Dermis blood vessel endothelial cell (primary cell): ENCODE data around the gene PHRF1. TPM values are rescaled to one million over a fixed set of nuclear protein-coding genes. Genes with fewer than 3 reads are reported as not detected.
A peak's percentile ranks its signal among the peaks of the same experiment; 100 is the strongest.
"Not testable (repeated sequence)": the region's sequence is repeated elsewhere in the genome, so short reads cannot be mapped to it uniquely, and the experiment has no call there.

ENCODE experiments used
- DNase-seq: peaks from one replicate; pipeline ENCODE4 v3.0.0; 2010
- total RNA-seq: library from RNA; depleted of rRNA; stranded (reverse); fragments of >200 nt; gene quantifications from 2 replicates; pipeline ENCODE4 v1.2.3, GENCODE V29; 2014

Gene PHRF1
- total RNA-seq, 1 donor from 2014 or later, result 27.7 TPM

- no peak for DNase-seq
Measured at GRCh38 chr11:630871-631270, 54.6 kb downstream of the PHRF1 start.

- no peak for DNase-seq
Measured at GRCh38 chr11:635945-636510, 59.8 kb downstream of the PHRF1 start.

- DNase-seq, result peak; percentile 11
Measured at GRCh38 chr11:636511-637332, 60.5 kb downstream of the PHRF1 start, which contains the start of gene DRD4. Gene DRD4, plus strand, starts transcription at chr11:637269. Its CDS starts 36 bp downstream, at chr11:637305.

GRCh38 chr11:637333-637592 is 61.0 kb downstream of the PHRF1 start:
- no peak for DNase-seq

GRCh38 chr11:637593-638521 is 61.6 kb downstream of the PHRF1 start:
- DNase-seq, result no peak

- DNase-seq, result peak; percentile 22
Measured at GRCh38 chr11:638631-639331, 62.5 kb downstream of the PHRF1 start.

GRCh38 chr11:639332-639955 is 63.2 kb downstream of the PHRF1 start:
- DNase-seq, result peak; percentile 12

- peak; percentile 23 for DNase-seq
Measured at GRCh38 chr11:640021-640706, 63.9 kb downstream of the PHRF1 start.

GRCh38 chr11:641806-642370 is 65.6 kb downstream of the PHRF1 start:
- DNase-seq, result no peak

- DNase-seq, result no peak
Measured at GRCh38 chr11:643366-643765, 67.1 kb downstream of the PHRF1 start.

- no peak for DNase-seq
Measured at GRCh38 chr11:643849-644738, 67.8 kb downstream of the PHRF1 start.

GRCh38 chr11:645536-645935 is 69.3 kb downstream of the PHRF1 start:
- DNase-seq, result no peak

GRCh38 chr11:646214-646613 is 69.9 kb downstream of the PHRF1 start:
- no peak for DNase-seq

- DNase-seq, result not testable (repeated sequence)
Measured at GRCh38 chr11:647672-648158, 71.4 kb downstream of the PHRF1 start.

- DNase-seq, result no peak
Measured at GRCh38 chr11:650482-650881, 74.2 kb downstream of the PHRF1 start.

- not testable (repeated sequence) for DNase-seq
Measured at GRCh38 chr11:653136-653535, 76.9 kb downstream of the PHRF1 start.

- DNase-seq, result no peak
Measured at GRCh38 chr11:653837-654236, 77.6 kb downstream of the PHRF1 start.

GRCh38 chr11:654444-654843 is 78.2 kb downstream of the PHRF1 start:
- DNase-seq, result not testable (repeated sequence)

GRCh38 chr11:655036-655726 is 78.9 kb downstream of the PHRF1 start:
- no peak for DNase-seq
